AG04449 (cell line): ENCODE measurements around the gene SLC25A47.
A peak's percentile ranks its signal among the peaks of the same experiment; 100 is the strongest.

ENCODE experiments used
- CTCF ChIA-PET: fragments of 350-600 bp; formaldehyde crosslinking; extraction: SDS; loops from one replicate; lab custom pipeline; 2021; ENCODE audit warnings: antibody characterized with exemption; lab: Yijun Ruan, JAX
- POLR2A ChIA-PET: fragments of 400-600, 350-600 bp; formaldehyde crosslinking; extraction: SDS; loops from one replicate; lab custom pipeline; 2020; ENCODE audit warnings: antibody characterized with exemption, inconsistent platforms; lab: Yijun Ruan, JAX
- DNase-seq: peaks from one replicate; pipeline ENCODE4 v3.0.0-alpha.2; 2010; ENCODE audit warnings: low read depth, low spot score
- H3K4me3 ChIP-seq: 2 replicates; pipeline ENCODE4 v1.5.1; 2011; ENCODE audit warnings: low read depth, mild to moderate bottlenecking, control low read depth, low read length
- CTCF ChIP-seq: IDR thresholded peaks from one replicate; pipeline ENCODE4 v1.5.1; 2011; ENCODE audit warnings: mild to moderate bottlenecking, moderate library complexity, low read length, control low read depth, inconsistent platforms; ENCODE audit not compliant: insufficient read depth; ENCODE audit errors: missing control alignments

Gene SLC25A47

GRCh38 chr14:100370003-100370402, 46.9 kb downstream of the SLC25A47 start:
- DNase-seq, result no peak
- CTCF ChIA-PET, result no interaction called here
- TF ChIP-seq CTCF, result no peak
- POLR2A ChIA-PET, result no interaction called here
- no peak overlapping the region for H3K4me3 ChIP-seq

- DNase-seq, result no peak
- ChIA-PET POLR2A (interaction anchor here (1.3 kb wide), 1 partner anchor 10 kb away, joined by 3 read pairs; no protein-coding TSS in a partner anchor), CTCF (interaction anchor here (1.7 to 2.3 kb wide), 3 partner anchors 10 to 86 kb away, joined by 5 to 9 read pairs (median 8); no protein-coding TSS in a partner anchor)
- H3K4me3 ChIP-seq, result no peak overlapping the region
- no peak for TF ChIP-seq CTCF
Measured at GRCh38 chr14:100371773-100372172, 48.6 kb downstream of the SLC25A47 start.

GRCh38 chr14:100372357-100373048, 49.4 kb downstream of the SLC25A47 start:
- TF ChIP-seq CTCF, result no peak
- H3K4me3 ChIP-seq, result peak overlapping the region; percentile 30
- CTCF ChIA-PET, result interaction anchor here (1.7 to 2.3 kb wide), 3 partner anchors 11 to 87 kb away, joined by 5 to 9 read pairs (median 8); no protein-coding TSS in a partner anchor
- no peak for DNase-seq
- POLR2A ChIA-PET, result interaction anchor here (1.3 kb wide), 1 partner anchor 11 kb away, joined by 3 read pairs; no protein-coding TSS in a partner anchor

GRCh38 chr14:100374270-100374669, 51.1 kb downstream of the SLC25A47 start:
- no peak for DNase-seq
- POLR2A ChIA-PET, result no interaction called here

GRCh38 chr14:100374876-100375265, 51.7 kb downstream of the SLC25A47 start:
- TF ChIP-seq CTCF, result no peak
- ChIA-PET CTCF (interaction anchor here (1.1 to 18.7 kb wide), 4 partner anchors 11 to 283 kb away, joined by 3 to 497 read pairs (median 28); no protein-coding TSS in a partner anchor), POLR2A (interaction anchor here (0.6 to 1.2 kb wide), 6 partner anchors 9 to 90 kb away, joined by 3 to 5 read pairs (median 3); no protein-coding TSS in a partner anchor)
- DNase-seq, result no peak
- H3K4me3 ChIP-seq, result peak overlapping the region; percentile 66

More at GRCh38 chr14:100374270-100374669, 51.1 kb downstream of the SLC25A47 start:
- no peak for TF ChIP-seq CTCF
- peak overlapping the region; percentile 66 for H3K4me3 ChIP-seq
- CTCF ChIA-PET, result interaction anchor here (1.1 to 4.6 kb wide), 2 partner anchors 12 to 88 kb away, joined by 5 to 52 read pairs; no protein-coding TSS in a partner anchor
